Aorta (tissue), 5 donors: Measurements from ENCODE around the gene TRIM72. TPM values are rescaled to one million over a fixed set of nuclear protein-coding genes. Genes with fewer than 3 reads are reported as not detected.
"Not testable (repeated sequence)": the region's sequence is repeated elsewhere in the genome, so short reads cannot be mapped to it uniquely, and the experiment has no call there.

Experiments
- ATAC-seq: fragments of 200-7000 bp; cut with Tn5 transposase; one replicate; pipeline ENCODE4 v1.9.1; 2022; ENCODE audit warnings: moderate library complexity; ENCODE audit not compliant: low FRiP score
- DNase-seq, 2 donors: peaks; one replicate each; pipeline ENCODE4 v3.0.0-alpha.2; 2020
- H3K27ac ChIP-seq, 2 donors: one replicate each; pipeline ENCODE4 v1.5.1; 2013; ENCODE audit warnings: low read length in 2 of 2, mild to moderate bottlenecking in 2 of 2, moderate library complexity in 2 of 2, control low read depth in 1 of 2, inconsistent platforms in 1 of 2, low read depth in 1 of 2
- H3K27me3 ChIP-seq, 2 donors: one replicate each; pipeline ENCODE4 v1.6.1; 2013; ENCODE audit warnings: control low read depth in 1 of 2, low read length in 1 of 2, mild to moderate bottlenecking in 1 of 2, moderate library complexity in 1 of 2; ENCODE audit not compliant: insufficient read depth in 2 of 2, control insufficient read depth in 1 of 2
- H3K36me3 ChIP-seq, 2 donors: one replicate each; pipeline ENCODE4 v1.6.1; 2013; ENCODE audit warnings: control low read depth in 1 of 2, low read length in 1 of 2, mild to moderate bottlenecking in 1 of 2; ENCODE audit not compliant: insufficient read depth in 2 of 2, control insufficient read depth in 1 of 2
- H3K4me1 ChIP-seq, 2 donors: one replicate each; pipeline ENCODE4 v1.6.1; 2013; ENCODE audit warnings: low read length in 2 of 2, control low read depth in 1 of 2, mild to moderate bottlenecking in 1 of 2, moderate library complexity in 1 of 2; ENCODE audit not compliant: insufficient read depth in 2 of 2, control insufficient read depth in 1 of 2
- H3K4me3 ChIP-seq, 2 donors: one replicate each; pipeline ENCODE4 v1.5.1; 2013; ENCODE audit warnings: low read length in 2 of 2, control low read depth in 1 of 2, mild to moderate bottlenecking in 1 of 2
- H3K9me3 ChIP-seq: one replicate; pipeline ENCODE4 v1.6.1; 2013; ENCODE audit warnings: mild to moderate bottlenecking, low read length; ENCODE audit not compliant: control insufficient read depth
- WGBS, 2 donors: extraction: QIAGEN DNeasy Blood & Tissue Kit; methylation state at CpG; one replicate each; pipeline ENCODE4 v1.1.7; 2013; 5-methylcytosine and 5-hydroxymethylcytosine counted together
- intact Hi-C, 2 donors: fragments of 100-400 bp; cut with DNase I; formaldehyde crosslinking; loops; one replicate each; pipeline versions ENCODE4 v1.14.2 to v1.15.0; 2022
- long read RNA-seq, 2 donors: library from polyadenylated mRNA; unstranded; transcript quantifications; one replicate each; pipeline ENCODE4 v2.0.0, GENCODE V29; 2020 to 2021
- polyA plus RNA-seq, 2 donors: library from polyadenylated mRNA; stranded (reverse); fragments of 200-250 nt; gene quantifications; one replicate each; pipeline ENCODE4 v1.2.3, GENCODE V29; 2013
- total RNA-seq, 2 donors: library from RNA; stranded (reverse); fragmentation: NEBNext Ultra II Directional; extraction: Animal tissue kit (Norgen Biotek cat#: 25700); gene quantifications; one replicate each; pipeline ENCODE4 v1.2.1, GENCODE V29; 2021
- donor health status: healthy with polysubstance abuse.
- donor health status: Bipolar disorder and iron deficiency.
- donor health status: DM: no; HTN: no; CAD: no.
- donor health status: DM: no; HTN: no; CAD: no.
- donor health status: DM: yes; HTN: yes; CAD: no.

The TRIM72 gene
- under 1 TPM in 1 of 2 donors, not detected in 1; 0.24 TPM for total RNA-seq
- under 1 TPM in 1 of 2 donors, not detected in 1; 0.05 TPM for polyA plus RNA-seq
- long read RNA-seq, donor 1, full-length matches to known transcripts = 1 of 3 reads
- long read RNA-seq, donor 1, partial matches to known transcripts = 2 of 3 reads
- long read RNA-seq, donor 1, other reads (novel, unspliced or antisense) = 0 of 3 reads
- long read RNA-seq, donor 2, partial matches to known transcripts = 0 of 1 reads
- long read RNA-seq, donor 2, other reads (novel, unspliced or antisense) = 1 of 1 reads

DNA sequence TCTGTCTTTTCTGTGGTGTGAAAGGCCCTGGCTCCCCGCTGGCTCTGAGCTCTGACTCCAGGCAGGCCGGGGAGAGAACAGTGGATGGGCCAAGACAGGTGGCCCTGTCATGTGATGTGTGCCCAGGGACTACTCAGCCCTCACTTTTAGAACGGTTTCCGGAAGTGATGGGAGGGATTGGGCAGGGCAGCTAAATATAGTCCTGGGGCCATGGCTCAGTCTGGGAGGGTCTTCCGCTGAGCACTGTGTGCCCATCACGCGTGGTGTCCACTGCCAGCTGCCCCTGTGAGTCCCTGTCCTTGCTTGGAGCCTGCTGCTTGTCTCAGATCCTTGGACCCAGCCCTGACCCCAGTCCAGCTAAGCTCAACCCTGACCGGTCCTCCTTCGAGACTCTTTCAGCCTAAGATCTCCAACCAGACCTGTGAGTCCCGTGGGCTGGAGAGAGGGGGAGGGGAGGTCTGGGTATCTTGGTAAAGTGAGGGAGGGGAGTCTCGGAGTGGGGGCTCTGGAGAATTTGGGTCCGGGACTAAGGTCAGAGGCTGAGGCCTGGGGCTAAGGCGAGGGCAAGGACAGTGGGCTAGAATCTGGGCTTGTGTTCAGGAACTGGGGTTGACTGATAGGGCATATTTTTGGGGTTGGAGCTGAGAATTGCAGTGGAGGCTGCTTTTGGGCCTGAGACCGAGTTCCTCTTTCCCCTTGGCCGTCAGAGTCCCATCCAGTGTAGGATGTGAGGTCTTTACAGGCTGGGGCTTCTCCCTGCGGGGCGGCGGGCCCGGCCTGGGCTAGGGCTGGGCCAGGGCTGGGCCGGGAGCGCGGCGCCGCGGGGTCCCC is at the start of gene TRIM72:
Gene TRIM72 (plus strand): TSS at position 243 of the 831 bp plus-strand sequence. CDS start 620 bp downstream, outside the sequence.
- Histone ChIP-seq H3K36me3 (no peaks in the 10 kb centered on the region), H3K9me3 (no peaks in the 10 kb centered on the region), H3K4me1 (no peaks in the 10 kb centered on the region), H3K27me3 (no peaks in the 10 kb centered on the region), H3K4me3 (peak within 1 kb of the TSS in 1 of 2 donors; percentile 8), H3K27ac (no peak within 1 kb of the TSS)
- intact Hi-C loops = loop anchor here in 1 of 2 donors (10.0 kb wide), 1 partner anchor 491 kb away; no protein-coding TSS in a partner anchor
- DNase-seq (no peak), ATAC-seq (peak; percentile 9)
- 71 to 87% methylated on average over 14 to 25 of the region's 25 CpGs for WGBS, 2 donors

GRCh38 chr16:31167315-31167714 is 46.6 kb upstream of the TRIM72 start:
- intact Hi-C loops = no loop called here
- Histone ChIP-seq H3K27ac (no peak overlapping the region), H3K4me1 (no peaks in the 10 kb centered on the region), H3K4me3 (no peak overlapping the region), H3K27me3 (no peaks in the 10 kb centered on the region), H3K9me3 (no peaks in the 10 kb centered on the region), H3K36me3 (no peaks in the 10 kb centered on the region)
- DNase-seq (peak in 1 of 2 donors; percentile 9), ATAC-seq (no peak)
- 90 to 95% methylated on average over 8 of the region's 8 CpGs for WGBS, 2 donors

DNA sequence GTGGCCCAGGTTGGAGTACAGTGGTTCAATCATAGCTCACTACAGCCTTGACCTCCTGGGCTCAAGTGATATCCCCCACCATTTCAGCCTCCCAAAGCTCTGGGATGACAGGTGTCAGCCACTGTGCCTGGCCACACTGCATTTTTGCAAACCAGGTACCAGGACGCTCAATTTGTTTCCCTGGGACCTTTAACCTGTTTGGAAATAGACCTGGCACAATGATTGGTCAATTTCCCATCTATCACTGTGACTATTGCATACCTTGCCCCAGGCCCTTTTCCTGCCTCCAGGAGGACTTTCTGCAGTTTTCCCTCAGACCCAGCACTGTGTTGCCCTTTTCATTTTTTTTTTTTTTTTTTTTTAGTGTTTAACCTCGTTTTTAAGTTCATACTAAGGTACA is 45.1 kb upstream of the TRIM72 start:
- 77 to 79% methylated on average over 2 of the region's 2 CpGs for WGBS, 2 donors
- DNase-seq (no peak), ATAC-seq (no peak)
- Histone ChIP-seq H3K27ac (no peak overlapping the region), H3K4me3 (no peak overlapping the region), H3K9me3 (no peaks in the 10 kb centered on the region), H3K27me3 (no peaks in the 10 kb centered on the region), H3K36me3 (no peaks in the 10 kb centered on the region), H3K4me1 (no peaks in the 10 kb centered on the region)
- intact Hi-C loops = no loop called here

DNA sequence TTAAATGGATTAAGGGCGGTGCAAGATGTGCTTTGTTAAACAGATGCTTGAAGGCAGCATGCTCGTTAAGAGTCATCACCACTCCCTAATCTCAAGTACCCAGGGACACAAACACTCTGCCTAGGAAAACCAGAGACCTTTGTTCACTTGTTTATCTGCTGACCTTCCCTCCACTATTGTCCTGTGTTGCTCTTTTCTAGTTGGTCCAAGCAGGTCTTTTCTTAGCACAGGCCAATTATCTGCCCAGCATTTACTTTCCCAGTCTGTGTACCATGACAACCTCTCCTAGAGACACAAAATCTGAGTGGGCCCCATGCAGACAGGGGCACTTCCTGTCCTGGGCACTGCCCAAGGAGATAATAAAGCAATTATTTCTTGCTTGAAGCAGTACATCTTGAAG is 43.9 kb upstream of the TRIM72 start:
- H3K36me3 ChIP-seq, H3K4me3 ChIP-seq, intact Hi-C loops, H3K4me1 ChIP-seq, ATAC-seq, H3K27me3 ChIP-seq, H3K27ac ChIP-seq, H3K9me3 ChIP-seq: not testable (repeated sequence)
- no CpG with 5 or more reads among the region's 2 CpGs for WGBS, 2 donors
- DNase-seq = peak in 1 of 2 donors; percentile 17

DNA sequence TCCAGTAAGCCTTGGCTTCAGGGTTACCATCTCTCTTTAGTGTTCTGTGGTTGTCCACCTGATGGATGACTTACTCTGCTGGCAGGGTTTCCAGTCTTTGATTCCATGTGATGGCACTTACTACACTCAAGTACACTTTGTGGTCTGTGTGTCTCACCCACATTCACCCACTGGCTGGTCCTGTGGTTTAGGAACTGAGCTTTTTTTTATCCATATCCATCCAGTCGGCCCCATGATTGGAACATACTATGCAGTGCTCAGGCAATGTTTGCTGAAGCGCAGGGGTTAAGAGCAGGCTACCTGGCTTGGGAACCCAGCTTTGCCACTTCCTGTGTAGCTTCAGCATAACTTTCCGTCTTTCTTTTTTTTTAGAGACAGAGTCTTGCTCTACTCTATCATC is 36.8 kb upstream of the TRIM72 start:
- DNase-seq = no peak
- peaks cover 0 to 2% of the 10 kb centered on the region in 2 donors for H3K27me3 ChIP-seq
- intact Hi-C loops = no loop called here
- no peak overlapping the region for H3K4me3 ChIP-seq
- no peaks in the 10 kb centered on the region for H3K4me1 ChIP-seq
- ATAC-seq = no peak
- 72 to 75% methylated on average over 3 of the region's 3 CpGs for WGBS, 2 donors
- no peaks in the 10 kb centered on the region for H3K9me3 ChIP-seq
- H3K36me3 ChIP-seq = no peaks in the 10 kb centered on the region
- H3K27ac ChIP-seq = no peak overlapping the region

GRCh38 chr16:31179219-31179746 is 34.6 kb upstream of the TRIM72 start:
- H3K36me3 ChIP-seq = peaks cover 0 to 5% of the 10 kb centered on the region in 2 donors
- peaks cover 0 to 2% of the 10 kb centered on the region in 2 donors for H3K27me3 ChIP-seq
- H3K27ac ChIP-seq = peak overlapping the region in 1 of 2 donors; percentile 58
- ATAC-seq (peak; percentile 0), DNase-seq (peak in 1 of 2 donors; percentile 68)
- H3K4me3 ChIP-seq = peak overlapping the region; percentile 4 to 85
- WGBS, 2 donors = 3% methylated on average over 27 of the region's 27 CpGs
- intact Hi-C loops = no loop called here
- peaks cover 0 to 5% of the 10 kb centered on the region in 2 donors for H3K4me1 ChIP-seq
- no peaks in the 10 kb centered on the region for H3K9me3 ChIP-seq

DNA sequence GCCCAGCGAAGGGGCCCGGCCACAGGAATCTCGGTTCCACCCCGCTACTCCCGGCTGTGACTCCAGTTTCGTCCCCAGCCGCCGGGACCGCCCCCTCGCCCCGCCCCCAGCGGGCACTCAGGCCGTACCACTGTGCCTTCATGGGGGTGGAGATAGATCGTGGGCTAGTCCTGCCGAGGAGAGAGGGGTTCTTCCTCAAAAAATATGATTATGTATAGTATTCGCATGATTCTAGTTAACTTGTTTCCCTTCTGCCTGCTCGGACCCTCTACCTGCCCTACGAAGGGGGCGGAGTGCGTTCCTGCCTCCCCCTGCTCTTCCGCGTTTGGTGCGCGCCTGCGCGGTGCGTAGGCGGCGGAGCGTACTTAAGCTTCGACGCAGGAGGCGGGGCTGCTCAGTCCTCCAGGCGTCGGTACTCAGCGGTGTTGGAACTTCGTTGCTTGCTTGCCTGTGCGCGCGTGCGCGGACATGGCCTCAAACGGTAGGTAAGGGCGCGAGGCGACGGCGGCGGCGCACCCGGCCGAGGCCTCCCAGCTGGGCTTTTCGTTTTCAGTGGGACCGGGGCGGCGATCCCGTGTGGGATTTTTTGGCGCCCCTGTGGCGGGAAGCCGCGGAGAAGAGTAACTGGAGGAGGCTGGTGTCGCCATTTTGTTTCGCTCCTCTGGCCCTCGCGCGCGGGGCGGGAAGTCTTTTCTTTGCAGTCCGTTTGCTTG is 34.0 kb upstream of the TRIM72 start, which contains the start of gene FUS:
Gene FUS (plus strand): TSS at position 393 of the 713 bp plus-strand sequence. CDS start 76 bp downstream, at position 469.
- H3K27ac ChIP-seq = peak within 1 kb of the TSS in 1 of 2 donors; percentile 76
- H3K9me3 ChIP-seq = no peaks in the 10 kb centered on the region
- intact Hi-C loops = loop anchor here (1.0 to 10.0 kb wide), 3 partner anchors 38 to 687 kb away; partner anchors contain the start of gene ZNF843 (in 2 of the 2)
- peak; percentile 94 to 97 for DNase-seq
- peaks cover 0 to 2% of the 10 kb centered on the region in 2 donors for H3K27me3 ChIP-seq
- WGBS, 2 donors = 0% methylated on average over 59 to 69 of the region's 69 CpGs
- ATAC-seq = peak; percentile 98
- peaks cover 2 to 7% of the 10 kb centered on the region in 2 donors for H3K36me3 ChIP-seq
- H3K4me1 ChIP-seq = peaks cover 0 to 5% of the 10 kb centered on the region in 2 donors
- peak within 1 kb of the TSS; percentile 45 to 85 for H3K4me3 ChIP-seq
